ENCODE results near the gene NPM3. TPM values are rescaled to one million over a fixed set of nuclear protein-coding genes. Genes with fewer than 3 reads are reported as not detected.

The NPM3 gene
- total and polyA plus RNA-seq, 2 of the 13 experiments (the other 11 are each of a cell fraction or from before 2014, with no cell fraction given) = 47.6 to 129 TPM

DNA sequence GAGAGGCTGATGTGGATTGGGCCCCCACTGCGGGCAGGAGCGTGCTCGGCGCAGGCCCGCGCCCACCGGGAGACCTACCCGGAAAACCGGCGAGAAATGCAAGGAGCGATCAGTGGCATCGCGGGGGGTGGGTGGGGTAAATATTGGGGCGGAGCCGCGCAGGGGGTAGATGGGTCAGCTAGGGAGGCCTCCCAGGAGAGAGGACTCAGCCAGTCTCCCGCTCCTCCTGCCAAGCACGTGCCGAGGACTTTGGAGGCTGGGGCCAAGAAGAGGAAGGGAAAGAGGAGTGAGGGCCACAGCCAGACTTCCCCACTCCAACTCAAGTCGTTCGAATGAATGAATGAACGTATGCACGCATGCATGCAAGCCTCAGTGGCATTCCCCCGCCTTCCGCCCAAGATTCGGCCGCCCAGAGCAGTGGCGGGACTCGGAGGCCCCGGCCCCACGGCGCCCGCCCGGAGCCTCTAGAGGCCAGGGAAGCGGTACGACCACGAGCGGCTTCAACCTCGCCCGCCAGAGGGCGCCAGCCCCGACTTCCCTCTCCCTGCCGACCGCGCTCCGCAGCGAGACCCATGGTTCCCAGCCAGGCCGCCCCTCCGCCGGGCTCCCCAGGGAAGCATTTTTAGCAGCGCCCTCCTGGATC lies 3.6 kb downstream of the NPM3 start (continued):
- TF ChIP-seq, protein P1, sequence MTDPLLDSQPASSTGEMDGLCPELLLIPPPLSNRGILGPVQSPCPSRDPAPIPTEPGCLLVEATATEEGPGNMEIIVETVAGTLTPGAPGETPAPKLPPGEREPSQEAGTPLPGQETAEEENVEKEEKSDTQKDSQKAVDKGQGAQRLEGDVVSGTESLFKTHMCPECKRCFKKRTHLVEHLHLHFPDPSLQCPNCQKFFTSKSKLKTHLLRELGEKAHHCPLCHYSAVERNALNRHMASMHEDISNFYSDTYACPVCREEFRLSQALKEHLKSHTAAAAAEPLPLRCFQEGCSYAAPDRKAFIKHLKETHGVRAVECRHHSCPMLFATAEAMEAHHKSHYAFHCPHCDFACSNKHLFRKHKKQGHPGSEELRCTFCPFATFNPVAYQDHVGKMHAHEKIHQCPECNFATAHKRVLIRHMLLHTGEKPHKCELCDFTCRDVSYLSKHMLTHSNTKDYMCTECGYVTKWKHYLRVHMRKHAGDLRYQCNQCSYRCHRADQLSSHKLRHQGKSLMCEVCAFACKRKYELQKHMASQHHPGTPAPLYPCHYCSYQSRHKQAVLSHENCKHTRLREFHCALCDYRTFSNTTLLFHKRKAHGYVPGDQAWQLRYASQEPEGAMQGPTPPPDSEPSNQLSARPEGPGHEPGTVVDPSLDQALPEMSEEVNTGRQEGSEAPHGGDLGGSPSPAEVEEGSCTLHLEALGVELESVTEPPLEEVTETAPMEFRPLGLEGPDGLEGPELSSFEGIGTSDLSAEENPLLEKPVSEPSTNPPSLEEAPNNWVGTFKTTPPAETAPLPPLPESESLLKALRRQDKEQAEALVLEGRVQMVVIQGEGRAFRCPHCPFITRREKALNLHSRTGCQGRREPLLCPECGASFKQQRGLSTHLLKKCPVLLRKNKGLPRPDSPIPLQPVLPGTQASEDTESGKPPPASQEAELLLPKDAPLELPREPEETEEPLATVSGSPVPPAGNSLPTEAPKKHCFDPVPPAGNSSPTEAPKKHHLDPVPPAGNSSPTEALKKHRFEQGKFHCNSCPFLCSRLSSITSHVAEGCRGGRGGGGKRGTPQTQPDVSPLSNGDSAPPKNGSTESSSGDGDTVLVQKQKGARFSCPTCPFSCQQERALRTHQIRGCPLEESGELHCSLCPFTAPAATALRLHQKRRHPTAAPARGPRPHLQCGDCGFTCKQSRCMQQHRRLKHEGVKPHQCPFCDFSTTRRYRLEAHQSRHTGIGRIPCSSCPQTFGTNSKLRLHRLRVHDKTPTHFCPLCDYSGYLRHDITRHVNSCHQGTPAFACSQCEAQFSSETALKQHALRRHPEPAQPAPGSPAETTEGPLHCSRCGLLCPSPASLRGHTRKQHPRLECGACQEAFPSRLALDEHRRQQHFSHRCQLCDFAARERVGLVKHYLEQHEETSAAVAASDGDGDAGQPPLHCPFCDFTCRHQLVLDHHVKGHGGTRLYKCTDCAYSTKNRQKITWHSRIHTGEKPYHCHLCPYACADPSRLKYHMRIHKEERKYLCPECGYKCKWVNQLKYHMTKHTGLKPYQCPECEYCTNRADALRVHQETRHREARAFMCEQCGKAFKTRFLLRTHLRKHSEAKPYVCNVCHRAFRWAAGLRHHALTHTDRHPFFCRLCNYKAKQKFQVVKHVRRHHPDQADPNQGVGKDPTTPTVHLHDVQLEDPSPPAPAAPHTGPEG (CRISPR knock-in tag; IDR thresholded peaks at IDR 0.05) = peak; percentile 50; the same call in 1 of the 2 replicates
- TF ChIP-seq ZNF121 (CRISPR knock-in tag; IDR thresholded peaks at IDR 0.05) (no peak), POGZ (CRISPR knock-in tag; IDR thresholded peaks at IDR 0.05) (peak; percentile 29; the same call in 1 of the 2 replicates), SIN3B (IDR thresholded peaks at IDR 0.05; ENCODE audit: low read length) (no peak), FOXO4 (CRISPR knock-in tag; conservative IDR thresholded peaks at IDR 0.05) (no peak), KLF9 (CRISPR knock-in tag; IDR thresholded peaks at IDR 0.05; ENCODE audit: low read depth) (no peak), ZFP1 (CRISPR knock-in tag; IDR thresholded peaks at IDR 0.05) (no peak), ZBTB8A (CRISPR knock-in tag; IDR thresholded peaks at IDR 0.05; ENCODE audit: borderline replicate concordance, low read depth) (no peak), ZNF569 (CRISPR knock-in tag; IDR thresholded peaks at IDR 0.05; ENCODE audit: borderline replicate concordance) (no peak), PAWR (CRISPR knock-in tag; IDR thresholded peaks at IDR 0.05; ENCODE audit: borderline replicate concordance) (no peak), BHLHE40 (IDR thresholded peaks at IDR 0.05; ENCODE audit: low read length) (no peak), PCBP1 (IDR thresholded peaks at IDR 0.05; ENCODE audit: borderline replicate concordance, low read depth, low read length) (no peak), ZNF136 (CRISPR knock-in tag; IDR thresholded peaks at IDR 0.05; ENCODE audit: low read depth) (no peak), ISX (CRISPR knock-in tag; conservative IDR thresholded peaks at IDR 0.05) (no peak), SPEN (CRISPR knock-in tag; IDR thresholded peaks at IDR 0.05; ENCODE audit: low read depth) (0 out of 2 replicates have a peak, but pooled peaks have one; percentile 25)
- TF ChIP-seq, protein P2, sequence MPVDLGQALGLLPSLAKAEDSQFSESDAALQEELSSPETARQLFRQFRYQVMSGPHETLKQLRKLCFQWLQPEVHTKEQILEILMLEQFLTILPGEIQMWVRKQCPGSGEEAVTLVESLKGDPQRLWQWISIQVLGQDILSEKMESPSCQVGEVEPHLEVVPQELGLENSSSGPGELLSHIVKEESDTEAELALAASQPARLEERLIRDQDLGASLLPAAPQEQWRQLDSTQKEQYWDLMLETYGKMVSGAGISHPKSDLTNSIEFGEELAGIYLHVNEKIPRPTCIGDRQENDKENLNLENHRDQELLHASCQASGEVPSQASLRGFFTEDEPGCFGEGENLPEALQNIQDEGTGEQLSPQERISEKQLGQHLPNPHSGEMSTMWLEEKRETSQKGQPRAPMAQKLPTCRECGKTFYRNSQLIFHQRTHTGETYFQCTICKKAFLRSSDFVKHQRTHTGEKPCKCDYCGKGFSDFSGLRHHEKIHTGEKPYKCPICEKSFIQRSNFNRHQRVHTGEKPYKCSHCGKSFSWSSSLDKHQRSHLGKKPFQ (CRISPR knock-in tag; IDR thresholded peaks at IDR 0.05; ENCODE audit: insufficient replicate concordance) = no peak
- TF ChIP-seq, protein P3, sequence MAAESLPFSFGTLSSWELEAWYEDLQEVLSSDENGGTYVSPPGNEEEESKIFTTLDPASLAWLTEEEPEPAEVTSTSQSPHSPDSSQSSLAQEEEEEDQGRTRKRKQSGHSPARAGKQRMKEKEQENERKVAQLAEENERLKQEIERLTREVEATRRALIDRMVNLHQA (CRISPR knock-in tag; IDR thresholded peaks at IDR 0.05) = no peak
- TF ChIP-seq, protein P4, sequence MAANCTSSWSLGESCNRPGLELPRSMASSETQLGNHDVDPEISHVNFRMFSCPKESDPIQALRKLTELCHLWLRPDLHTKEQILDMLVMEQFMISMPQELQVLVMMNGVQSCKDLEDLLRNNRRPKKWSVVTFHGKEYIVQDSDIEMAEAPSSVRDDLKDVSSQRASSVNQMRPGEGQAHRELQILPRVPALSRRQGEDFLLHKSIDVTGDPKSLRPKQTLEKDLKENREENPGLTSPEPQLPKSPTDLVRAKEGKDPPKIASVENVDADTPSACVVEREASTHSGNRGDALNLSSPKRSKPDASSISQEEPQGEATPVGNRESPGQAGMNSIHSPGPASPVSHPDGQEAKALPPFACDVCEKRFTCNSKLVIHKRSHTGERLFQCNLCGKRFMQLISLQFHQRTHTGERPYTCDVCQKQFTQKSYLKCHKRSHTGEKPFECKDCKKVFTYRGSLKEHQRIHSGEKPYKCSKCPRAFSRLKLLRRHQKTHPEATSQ (CRISPR knock-in tag; IDR thresholded peaks at IDR 0.05; ENCODE audit: borderline replicate concordance) = no peak

All from HepG2 (cell line).